ENCODE results near the gene FBF1.
A peak's percentile ranks its signal among the peaks of the same experiment; 100 is the strongest.

The FBF1 gene

GRCh38 chr17:75917141-75917916 is 23.5 kb downstream of the FBF1 start:
- DNase-seq (ENCODE audit: low read depth in 2 of 2) = no peak

- DNase-seq (ENCODE audit: low read depth in 2 of 2) = no peak
These were observed 25.6 kb downstream of the FBF1 start for GRCh38 chr17:75915268-75915667.

- DNase-seq (ENCODE audit: low read depth in 2 of 2) = no peak
These were observed 26.1 kb downstream of the FBF1 start for GRCh38 chr17:75914643-75915267.

GRCh38 chr17:75913537-75914210 is 27.2 kb downstream of the FBF1 start:
- no peak for DNase-seq (ENCODE audit: low read depth in 2 of 2)

GRCh38 chr17:75910699-75911098 is 30.1 kb downstream of the FBF1 start:
- no peak for DNase-seq (ENCODE audit: low read depth in 2 of 2)

GRCh38 chr17:75909812-75910274 is 31.0 kb downstream of the FBF1 start:
- DNase-seq (ENCODE audit: low read depth in 2 of 2) = no peak

- no peak for DNase-seq (ENCODE audit: low read depth in 2 of 2)
These were observed 31.6 kb downstream of the FBF1 start for GRCh38 chr17:75909051-75909811.

- DNase-seq (ENCODE audit: low read depth in 2 of 2) = no peak
These were observed 32.6 kb downstream of the FBF1 start for GRCh38 chr17:75908201-75908600.

- no peak for DNase-seq (ENCODE audit: low read depth in 2 of 2)
These were observed 34.5 kb downstream of the FBF1 start for GRCh38 chr17:75906143-75906884.

- peak; percentile 93 to 96 for DNase-seq (ENCODE audit: low read depth in 2 of 2)
These were observed 35.9 kb downstream of the FBF1 start, which contains the start of gene MRPL38 for GRCh38 chr17:75904749-75905521. TSS of gene MRPL38 (minus strand) at chr17:75904884. CDS start at chr17:75904875, 9 bp downstream.

GRCh38 chr17:75902406-75902805 is 38.4 kb downstream of the FBF1 start:
- DNase-seq (ENCODE audit: low read depth in 2 of 2) = no peak

GRCh38 chr17:75901727-75902126 is 39.1 kb downstream of the FBF1 start:
- no peak for DNase-seq (ENCODE audit: low read depth in 2 of 2)

- DNase-seq (ENCODE audit: low read depth in 2 of 2) = no peak
These were observed 39.9 kb downstream of the FBF1 start for GRCh38 chr17:75900691-75901533.

- DNase-seq (ENCODE audit: low read depth in 2 of 2) = no peak
These were observed 40.9 kb downstream of the FBF1 start for GRCh38 chr17:75899767-75900468.

- DNase-seq (ENCODE audit: low read depth in 2 of 2) = no peak
These were observed 41.5 kb downstream of the FBF1 start for GRCh38 chr17:75899353-75899752.

- no peak for DNase-seq (ENCODE audit: low read depth in 2 of 2)
These were observed 42.1 kb downstream of the FBF1 start for GRCh38 chr17:75898791-75899190.

GRCh38 chr17:75898065-75898464 is 42.8 kb downstream of the FBF1 start:
- DNase-seq (ENCODE audit: low read depth in 2 of 2) = no peak

GRCh38 chr17:75897160-75898019 is 43.5 kb downstream of the FBF1 start:
- DNase-seq (ENCODE audit: low read depth in 2 of 2) = no peak
